SK-N-SH (cell line): ENCODE results near the gene SCNN1A. TPM values are rescaled to one million over a fixed set of nuclear protein-coding genes. Genes with fewer than 3 reads are reported as not detected.

Experiments used
- CTCF ChIA-PET: fragments of 300-600, 350-600 bp; formaldehyde crosslinking; extraction: SDS; loops from one replicate; lab custom pipeline; 2021; lab: Yijun Ruan, JAX
- POLR2A ChIA-PET: fragments of 350-600 bp; sonication (Branson Sonifier 250); formaldehyde crosslinking; extraction: SDS; loops from one replicate; lab custom pipeline; 2020; ENCODE audit warnings: antibody characterized with exemption, inconsistent platforms; lab: Yijun Ruan, JAX
- DNase-seq: peaks from one replicate; pipeline ENCODE4 v3.0.0; 2012
- H2AFZ ChIP-seq: fragments of 200-600 bp; sonication (generic); 2 replicates; pipeline ENCODE4 v1.8.1; 2016; ENCODE audit warnings: antibody characterized with exemption, mild to moderate bottlenecking, low read depth
- H3F3A ChIP-seq: fragments of 200-600 bp; sonication (generic); replicated peaks from 2 replicates; pipeline ENCODE3; 2016; ENCODE audit warnings: antibody characterized with exemption, mild to moderate bottlenecking; ENCODE audit not compliant: insufficient read depth
- H3K27ac ChIP-seq, 2 experiments: fragments of 200-500 bp in 1 of 2; fragments of 200-600 bp in 1 of 2; sonication (Bioruptor generic) in 1 of 2; sonication (generic), shearing (Covaris generic) in 1 of 2; 2 replicates each; pipeline versions ENCODE4 v1.5.1 to v1.6.1; 2014 to 2016; ENCODE audit warnings: low read depth in 2 of 2, inconsistent platforms in 1 of 2, low read length in 1 of 2, mild to moderate bottlenecking in 1 of 2, mixed read lengths in 1 of 2
- H3K27me3 ChIP-seq: fragments of 200-600 bp; sonication (generic), shearing (Covaris generic); 2 replicates; pipeline ENCODE4 v1.6.1; 2016; ENCODE audit warnings: mixed run types; ENCODE audit not compliant: insufficient read depth
- H3K36me3 ChIP-seq, 2 experiments: fragments of 200-500 bp in 1 of 2; fragments of 200-600 bp in 1 of 2; sonication (Bioruptor generic) in 1 of 2; sonication (generic) in 1 of 2; replicated peaks in 1 of 2; 2 replicates each; pipeline versions ENCODE3 to v1.5.1; 2014 to 2016; ENCODE audit warnings: low read length in 1 of 2, mild to moderate bottlenecking in 1 of 2; ENCODE audit not compliant: insufficient read depth in 2 of 2, control insufficient read depth in 1 of 2
- H3K4me1 ChIP-seq, 2 experiments: fragments of 200-500 bp in 1 of 2; fragments of 200-600 bp in 1 of 2; sonication (Bioruptor generic) in 1 of 2; sonication (generic), shearing (Covaris generic) in 1 of 2; 2 replicates each; pipeline versions ENCODE4 v1.5.1 to v1.6.1; 2014 to 2016; ENCODE audit warnings: low read depth in 1 of 2, low read length in 1 of 2, mixed run types in 1 of 2; ENCODE audit not compliant: insufficient read depth in 2 of 2, control insufficient read depth in 1 of 2
- H3K4me2 ChIP-seq: fragments of 200-600 bp; sonication (generic), shearing (Covaris generic); 2 replicates; pipeline ENCODE4 v1.6.1; 2017; ENCODE audit warnings: mixed run types
- H3K4me3 ChIP-seq, 2 experiments: fragments of 200-500 bp in 1 of 2; fragments of 200-600 bp in 1 of 2; sonication (Bioruptor generic) in 1 of 2; sonication (generic), shearing (Covaris generic) in 1 of 2; 2 replicates each; pipeline versions ENCODE4 v1.5.1 to v1.8.1; 2014 to 2016; ENCODE audit warnings: low read depth in 2 of 2, inconsistent platforms in 1 of 2, low read length in 1 of 2, mild to moderate bottlenecking in 1 of 2, mixed read lengths in 1 of 2, moderate library complexity in 1 of 2
- H3K79me2 ChIP-seq: fragments of 200-600 bp; sonication (generic); 2 replicates; pipeline ENCODE4 v1.8.1; 2017; ENCODE audit warnings: mild to moderate bottlenecking; ENCODE audit not compliant: insufficient read depth
- H3K9ac ChIP-seq: fragments of 200-600 bp; sonication (generic); 2 replicates; pipeline ENCODE4 v1.6.1; 2017; ENCODE audit warnings: mixed run types
- H3K9me2 ChIP-seq: fragments of 200-600 bp; sonication (generic); 2 replicates; pipeline ENCODE4 v1.6.1; 2017; ENCODE audit warnings: mixed run types
- H3K9me3 ChIP-seq: fragments of 200-600 bp; sonication (generic); 2 replicates; pipeline ENCODE4 v1.6.1; 2017; ENCODE audit warnings: mixed run types, mild to moderate bottlenecking, moderate library complexity
- H4K20me1 ChIP-seq: fragments of 200-600 bp; sonication (generic); 2 replicates; pipeline ENCODE4 v1.6.1; 2017; ENCODE audit warnings: mild to moderate bottlenecking, mixed run types; ENCODE audit not compliant: insufficient read depth
- CTCF ChIP-seq: fragments of 200-600 bp; sonication (generic); IDR thresholded peaks from 2 replicates; pipeline ENCODE4 v1.6.1; 2017; ENCODE audit warnings: antibody characterized with exemption, mild to moderate bottlenecking, moderate library complexity
- FOXJ3 ChIP-seq: sonication (generic); formaldehyde crosslinking; IDR thresholded peaks from 2 replicates; pipeline ENCODE4 v1.5.1; 2020; ENCODE audit warnings: mild to moderate bottlenecking, missing genetic modification reagents
- GATA2 ChIP-seq: sonication (generic); formaldehyde crosslinking; IDR thresholded peaks from 2 replicates; pipeline ENCODE4 v1.5.0; 2020; ENCODE audit warnings: mild to moderate bottlenecking, missing genetic modification reagents
- POLR2AphosphoS5 ChIP-seq: IDR thresholded peaks from 2 replicates; pipeline ENCODE4 v1.6.1; 2012; ENCODE audit warnings: low read depth, low read length
- RAD21 ChIP-seq: IDR thresholded peaks from 2 replicates; pipeline ENCODE4 v1.6.1; 2012; ENCODE audit warnings: mild to moderate bottlenecking, low read length
- SMC3 ChIP-seq: IDR thresholded peaks from 2 replicates; pipeline ENCODE4 v1.6.1; 2012; ENCODE audit warnings: low read depth, low read length, improper control_type of control experiment
- WGBS: methylation state at CpG from one replicate; pipeline ENCODE4 v1.1.6; 2017; ENCODE audit warnings: low lambda C conversion rate; 5-methylcytosine and 5-hydroxymethylcytosine counted together
- polyA plus RNA-seq, 3 experiments: library from polyadenylated mRNA; depleted of rRNA; stranded (reverse); fragments of >200 nt; gene quantifications; 2 replicates each; pipeline ENCODE4 v1.2.3, GENCODE V29; 2012
- TF ChIP-seq, protein P1 (sequence below): IDR thresholded peaks from 2 replicates; pipeline ENCODE4 v1.4.0; 2012; ENCODE audit warnings: low read depth

The SCNN1A gene
- polyA plus RNA-seq, 1 of the 3 experiments (the other 2 are of a cell fraction): 1.6 TPM

- H3K9ac ChIP-seq: no peak overlapping the region
- H3K36me3 ChIP-seq: peaks cover 24 to 40% of the 10 kb centered on the region in 2 experiments
- H3K4me1 ChIP-seq: peaks cover 9 to 23% of the 10 kb centered on the region in 2 experiments; a peak in 3 of 4 replicates
- no peak overlapping the region for H3K4me2 ChIP-seq
- H3K27me3 ChIP-seq: no peaks in the 10 kb centered on the region
- CTCF ChIA-PET: interaction anchor here (0.6 to 2.3 kb wide), 14 partner anchors 11 to 211 kb away, joined by 3 to 20 read pairs (median 3); partner anchors contain the start of gene VAMP1
- H4K20me1 ChIP-seq: no peaks in the 10 kb centered on the region; the same call in 1 of the 2 replicates
- no peaks in the 10 kb centered on the region for H3K9me2 ChIP-seq
- 78% methylated on average over 21 of the region's 21 CpGs for WGBS
- no peak overlapping the region for H2AFZ ChIP-seq
- H3K27ac ChIP-seq: 0 out of 4 replicates have a peak overlapping the region, but pooled peaks of 1 of the 2 experiments have one; percentile 24
- H3K79me2 ChIP-seq: peaks cover 20% of the 10 kb centered on the region
- TF ChIP-seq CTCF (peak; percentile 43), RAD21 (peak; percentile 64), FOXJ3 (CRISPR knock-in tag) (no peak), SMC3 (peak; percentile 31; the same call in 1 of the 2 replicates), GATA2 (CRISPR knock-in tag) (no peak)
- TF ChIP-seq, protein P1, sequence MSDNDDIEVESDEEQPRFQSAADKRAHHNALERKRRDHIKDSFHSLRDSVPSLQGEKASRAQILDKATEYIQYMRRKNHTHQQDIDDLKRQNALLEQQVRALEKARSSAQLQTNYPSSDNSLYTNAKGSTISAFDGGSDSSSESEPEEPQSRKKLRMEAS: no peak
- TF ChIP-seq, all 33 proteins: peak for 3
- H3K9me3 ChIP-seq: no peaks in the 10 kb centered on the region
- POLR2A ChIA-PET: interaction anchor here (1.3 kb wide), 1 partner anchor 12 kb away, joined by 3 read pairs; no protein-coding TSS in a partner anchor
- peaks cover 56% of the 10 kb centered on the region for H3F3A ChIP-seq
- peak; percentile 78 for DNase-seq
- H3K4me3 ChIP-seq: no peak overlapping the region
Measured at GRCh38 chr12:6326316-6327228, 48.8 kb downstream of the SCNN1A start.

DNA sequence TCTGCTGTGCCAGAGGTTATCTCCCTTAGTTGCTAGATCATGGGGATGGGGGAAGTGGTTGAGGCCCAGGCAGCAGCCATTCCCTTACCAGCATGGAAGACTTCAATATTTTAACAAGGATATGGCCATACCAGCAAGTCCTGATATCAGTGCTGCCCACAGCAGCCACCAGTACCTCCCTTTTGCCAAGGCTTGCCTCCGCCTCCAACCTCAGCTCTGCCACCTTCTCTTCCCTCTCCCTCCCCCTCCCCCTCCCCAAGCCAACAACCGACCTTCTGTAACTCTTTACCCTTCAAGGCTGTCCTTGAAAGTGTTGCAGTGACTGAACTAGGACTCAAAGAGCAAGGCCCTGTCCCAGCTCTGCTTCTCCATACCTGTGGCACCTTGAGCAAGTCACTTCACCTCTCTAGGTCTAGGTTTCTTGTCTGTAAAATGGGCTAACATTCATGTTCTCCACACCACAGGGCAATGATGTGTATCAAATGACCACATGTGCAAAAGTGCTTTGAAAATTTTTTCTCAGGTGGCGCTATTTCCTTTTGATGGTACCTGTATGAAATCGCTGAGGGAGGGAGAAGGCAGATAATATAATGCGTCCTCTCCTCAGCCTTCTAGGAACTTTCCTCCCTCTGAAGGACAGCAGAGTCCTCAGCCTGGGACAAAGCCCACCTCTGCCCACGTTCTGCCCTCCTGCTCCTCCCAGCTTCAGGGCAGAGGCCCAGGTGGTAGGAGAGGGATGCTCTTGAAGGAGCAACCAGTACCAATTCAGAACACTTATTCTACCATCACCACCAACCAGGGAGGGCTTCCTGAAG is 50.2 kb downstream of the SCNN1A start:
- Histone ChIP-seq H3K4me1 (peaks cover 9 to 23% of the 10 kb centered on the region in 2 experiments; a peak in 3 of 4 replicates), H3K79me2 (peaks cover 6% of the 10 kb centered on the region; the same call in 1 of the 2 replicates), H3F3A (peaks cover 54% of the 10 kb centered on the region), H3K36me3 (peaks cover 14 to 27% of the 10 kb centered on the region in 2 experiments), H3K9ac (no peak overlapping the region), H3K9me3 (no peaks in the 10 kb centered on the region), H3K9me2 (no peaks in the 10 kb centered on the region), H3K27me3 (no peaks in the 10 kb centered on the region), H4K20me1 (no peaks in the 10 kb centered on the region; the same call in 1 of the 2 replicates), H2AFZ (no peak overlapping the region), H3K4me2 (no peak overlapping the region), H3K27ac (peak overlapping the region; percentile 3 to 54; a peak in 1 of 4 replicates), H3K4me3 (no peak overlapping the region)
- POLR2A ChIA-PET: no interaction called here
- 88% methylated on average over 6 of the region's 6 CpGs for WGBS
- CTCF ChIA-PET: interaction anchor here (1.4 to 2.3 kb wide), 3 partner anchors 13 to 141 kb away, joined by 3 to 20 read pairs (median 4); no protein-coding TSS in a partner anchor
- 0 out of 2 replicates have a peak, but pooled peaks have one; percentile 12 for TF ChIP-seq POLR2AphosphoS5
- TF ChIP-seq RAD21: no peak
- no peak for DNase-seq
